Measurements from ENCODE around the gene PCDH17.

DNA sequence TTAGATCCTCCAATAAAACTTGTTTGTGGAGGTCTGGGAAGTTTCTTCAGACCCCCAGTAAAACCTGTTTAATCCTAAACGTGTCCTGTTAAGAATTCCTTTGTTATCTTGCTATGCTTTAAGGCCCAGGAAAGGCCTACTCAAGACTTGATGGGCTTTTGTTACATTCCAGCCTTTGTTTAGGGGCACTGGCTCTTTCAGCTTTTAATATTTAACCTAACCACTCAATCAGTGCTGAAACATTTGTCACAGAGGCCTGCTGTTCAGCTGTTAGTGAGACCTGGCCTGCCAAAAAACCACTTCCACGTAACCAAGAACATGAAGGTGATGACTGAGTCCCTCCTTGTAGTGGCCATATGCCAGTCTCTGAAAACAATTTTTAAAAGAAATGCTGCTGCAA, 41.7 kb downstream of the PCDH17 start:
- TF ChIP-seq POLR2A (IDR thresholded peaks at IDR 0.05), result no peak
- TF ChIP-seq, protein P1, sequence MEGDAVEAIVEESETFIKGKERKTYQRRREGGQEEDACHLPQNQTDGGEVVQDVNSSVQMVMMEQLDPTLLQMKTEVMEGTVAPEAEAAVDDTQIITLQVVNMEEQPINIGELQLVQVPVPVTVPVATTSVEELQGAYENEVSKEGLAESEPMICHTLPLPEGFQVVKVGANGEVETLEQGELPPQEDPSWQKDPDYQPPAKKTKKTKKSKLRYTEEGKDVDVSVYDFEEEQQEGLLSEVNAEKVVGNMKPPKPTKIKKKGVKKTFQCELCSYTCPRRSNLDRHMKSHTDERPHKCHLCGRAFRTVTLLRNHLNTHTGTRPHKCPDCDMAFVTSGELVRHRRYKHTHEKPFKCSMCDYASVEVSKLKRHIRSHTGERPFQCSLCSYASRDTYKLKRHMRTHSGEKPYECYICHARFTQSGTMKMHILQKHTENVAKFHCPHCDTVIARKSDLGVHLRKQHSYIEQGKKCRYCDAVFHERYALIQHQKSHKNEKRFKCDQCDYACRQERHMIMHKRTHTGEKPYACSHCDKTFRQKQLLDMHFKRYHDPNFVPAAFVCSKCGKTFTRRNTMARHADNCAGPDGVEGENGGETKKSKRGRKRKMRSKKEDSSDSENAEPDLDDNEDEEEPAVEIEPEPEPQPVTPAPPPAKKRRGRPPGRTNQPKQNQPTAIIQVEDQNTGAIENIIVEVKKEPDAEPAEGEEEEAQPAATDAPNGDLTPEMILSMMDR (IDR thresholded peaks at IDR 0.05 in 8 of 11, conservative IDR thresholded peaks at IDR 0.05 in 3 of 11), result no peak
- TF ChIP-seq POLR2AphosphoS5 (IDR thresholded peaks at IDR 0.05), result no peak

Measured in spleen (tissue), 7 donors.